HepG2 (cell line): Measurements from ENCODE around the gene TOMM22. TPM values are rescaled to one million over a fixed set of nuclear protein-coding genes. Genes with fewer than 3 reads are reported as not detected.
A peak's percentile ranks its signal among the peaks of the same experiment; 100 is the strongest.

Experiments
- CEBPB ChIP-seq: IDR thresholded peaks from 2 replicates; pipeline ENCODE4 v1.6.1; 2011; ENCODE audit warnings: low read depth, low read length, improper control_type of control experiment, borderline replicate concordance
- FOXA3 ChIP-seq: IDR thresholded peaks from 2 replicates; pipeline ENCODE4 v1.6.1; 2016; ENCODE audit warnings: missing genetic modification reagents, missing compliant biosample characterization
- HIVEP1 ChIP-seq: sonication (generic); formaldehyde crosslinking; IDR thresholded peaks from 2 replicates; pipeline ENCODE4 v1.4.0; 2020; ENCODE audit warnings: mild to moderate bottlenecking, missing genetic modification reagents
- NAIF1 ChIP-seq: sonication (generic); formaldehyde crosslinking; IDR thresholded peaks from 2 replicates; pipeline ENCODE4 v1.5.0; 2020; ENCODE audit warnings: mild to moderate bottlenecking, missing genetic modification reagents, borderline replicate concordance
- TCF7L2 ChIP-seq: IDR thresholded peaks from 2 replicates; pipeline ENCODE4 v1.6.1; 2011; ENCODE audit warnings: mild to moderate bottlenecking, low read depth, low read length, moderate library complexity
- ZNF430 ChIP-seq: sonication (generic); formaldehyde crosslinking; IDR thresholded peaks from 2 replicates; pipeline ENCODE4 v1.9.0; 2021; ENCODE audit warnings: mild to moderate bottlenecking, missing genetic modification reagents
- ZNF451 ChIP-seq: sonication (generic); formaldehyde crosslinking; IDR thresholded peaks from 2 replicates; pipeline ENCODE4 v1.5.0; 2020; ENCODE audit warnings: mild to moderate bottlenecking, missing genetic modification reagents
- ZNF460 ChIP-seq: sonication (generic); formaldehyde crosslinking; IDR thresholded peaks from 2 replicates; pipeline ENCODE4 v1.5.1; 2020; ENCODE audit warnings: missing genetic modification reagents, mild to moderate bottlenecking, borderline replicate concordance
- ZNF496 ChIP-seq: sonication (generic); formaldehyde crosslinking; IDR thresholded peaks from 2 replicates; pipeline ENCODE4 v1.8.1; 2023; ENCODE audit warnings: mild to moderate bottlenecking, moderate library complexity, missing genetic modification reagents; ENCODE audit not compliant: insufficient replicate concordance
- ZNF605 ChIP-seq: sonication (generic); formaldehyde crosslinking; IDR thresholded peaks from 2 replicates; pipeline ENCODE4 v1.8.0; 2022; ENCODE audit warnings: mild to moderate bottlenecking, missing genetic modification reagents
- ZNF703 ChIP-seq: sonication (generic); formaldehyde crosslinking; IDR thresholded peaks from 2 replicates; pipeline ENCODE4 v1.5.1; 2020; ENCODE audit warnings: missing genetic modification reagents, mild to moderate bottlenecking, moderate library complexity, borderline replicate concordance
- ZNF83 ChIP-seq: sonication (generic); formaldehyde crosslinking; IDR thresholded peaks from 2 replicates; pipeline ENCODE4 v1.4.0; 2020; ENCODE audit warnings: missing genetic modification reagents, mild to moderate bottlenecking, borderline replicate concordance
- polyA plus RNA-seq, 8 experiments: library from polyadenylated mRNA; depleted of rRNA in 3 of 8; stranded (reverse) in 7 of 8; unstranded in 1 of 8; fragments of >200 nt; fragmentation: Illumina TruSeq in 4 of 8; extraction: Trizol in 4 of 8; gene quantifications; 2 replicates each; pipeline versions ENCODE4 v1.2.1 to v1.2.3, GENCODE V29; 2011 to 2016; ENCODE audit warnings: low read depth in 4 of 8, missing spikeins in 1 of 8, mixed read lengths in 1 of 8; ENCODE audit not compliant: insufficient read depth in 1 of 8
- total RNA-seq, 5 experiments: library from RNA; depleted of rRNA; stranded (reverse); fragments of >200 nt; fragmentation: Illumina TruSeq; extraction: Trizol; gene quantifications; 2 replicates each; pipeline ENCODE4 v1.2.3, GENCODE V29; 2016; ENCODE audit warnings: low read depth in 1 of 5
- TF ChIP-seq, protein P1 (sequence below): sonication (generic); formaldehyde crosslinking; IDR thresholded peaks from 2 replicates; pipeline ENCODE4 v1.4.0; 2020; ENCODE audit warnings: missing genetic modification reagents
- TF ChIP-seq, protein P2 (sequence below): sonication (generic); formaldehyde crosslinking; IDR thresholded peaks from 2 replicates; pipeline ENCODE4 v1.5.1; 2020; ENCODE audit warnings: missing genetic modification reagents, mild to moderate bottlenecking, borderline replicate concordance
- TF ChIP-seq, protein P3 (sequence below): sonication (generic); formaldehyde crosslinking; IDR thresholded peaks from 2 replicates; pipeline ENCODE4 v1.5.0; 2020; ENCODE audit warnings: missing genetic modification reagents
- TF ChIP-seq, protein P4 (sequence below): sonication (generic); formaldehyde crosslinking; IDR thresholded peaks from 2 replicates; pipeline ENCODE4 v1.4.0; 2020; ENCODE audit warnings: mild to moderate bottlenecking, missing genetic modification reagents

Gene TOMM22
- total and polyA plus RNA-seq, 2 of the 13 experiments (the other 11 are each of a cell fraction or from before 2014, with no cell fraction given) = 46.9 to 118 TPM

DNA sequence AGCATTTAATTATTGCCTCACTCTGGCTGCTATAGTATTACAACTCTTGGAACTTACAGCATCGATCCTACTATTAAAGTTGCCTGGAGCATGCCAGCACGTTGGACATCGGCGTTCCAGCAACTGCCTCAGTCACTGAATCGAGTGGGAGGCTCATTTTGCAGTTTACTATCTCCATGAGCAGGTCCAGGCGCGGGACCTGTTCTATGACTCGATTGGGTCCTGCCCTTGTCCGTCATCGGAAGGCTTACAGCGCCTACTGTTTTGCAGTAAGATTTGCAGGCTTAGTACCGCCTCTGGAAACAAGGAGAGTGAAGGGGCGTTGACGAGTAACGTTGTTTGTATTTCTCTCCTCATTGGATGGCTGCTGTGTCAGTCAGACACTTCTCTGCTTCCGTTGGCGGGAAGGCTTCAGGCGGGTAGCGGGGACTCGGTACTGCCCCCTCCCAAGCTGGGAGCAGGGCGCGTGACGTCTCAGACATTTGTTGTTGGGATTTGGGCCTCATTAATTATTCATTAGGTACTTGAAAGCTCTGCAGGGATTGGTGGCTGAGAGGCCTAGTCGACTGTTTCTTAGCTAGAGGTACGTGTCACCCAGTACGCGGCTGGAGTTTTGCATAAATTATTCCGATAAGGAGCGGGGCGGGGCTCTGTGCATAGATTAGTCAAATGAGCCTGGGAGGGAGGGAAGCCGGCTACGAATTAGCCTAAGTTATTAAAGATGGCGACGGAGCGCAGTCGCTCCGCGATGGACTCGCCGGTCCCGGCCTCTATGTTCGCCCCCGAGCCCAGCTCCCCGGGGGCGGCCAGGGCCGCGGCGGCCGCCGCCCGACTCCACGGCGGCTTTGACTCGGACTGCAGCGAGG lies 23.7 kb downstream of the TOMM22 start, which contains the start of gene GTPBP1 (continued):
- no peak for TF ChIP-seq ZNF451 (CRISPR knock-in tag)
- TF ChIP-seq, protein P1, sequence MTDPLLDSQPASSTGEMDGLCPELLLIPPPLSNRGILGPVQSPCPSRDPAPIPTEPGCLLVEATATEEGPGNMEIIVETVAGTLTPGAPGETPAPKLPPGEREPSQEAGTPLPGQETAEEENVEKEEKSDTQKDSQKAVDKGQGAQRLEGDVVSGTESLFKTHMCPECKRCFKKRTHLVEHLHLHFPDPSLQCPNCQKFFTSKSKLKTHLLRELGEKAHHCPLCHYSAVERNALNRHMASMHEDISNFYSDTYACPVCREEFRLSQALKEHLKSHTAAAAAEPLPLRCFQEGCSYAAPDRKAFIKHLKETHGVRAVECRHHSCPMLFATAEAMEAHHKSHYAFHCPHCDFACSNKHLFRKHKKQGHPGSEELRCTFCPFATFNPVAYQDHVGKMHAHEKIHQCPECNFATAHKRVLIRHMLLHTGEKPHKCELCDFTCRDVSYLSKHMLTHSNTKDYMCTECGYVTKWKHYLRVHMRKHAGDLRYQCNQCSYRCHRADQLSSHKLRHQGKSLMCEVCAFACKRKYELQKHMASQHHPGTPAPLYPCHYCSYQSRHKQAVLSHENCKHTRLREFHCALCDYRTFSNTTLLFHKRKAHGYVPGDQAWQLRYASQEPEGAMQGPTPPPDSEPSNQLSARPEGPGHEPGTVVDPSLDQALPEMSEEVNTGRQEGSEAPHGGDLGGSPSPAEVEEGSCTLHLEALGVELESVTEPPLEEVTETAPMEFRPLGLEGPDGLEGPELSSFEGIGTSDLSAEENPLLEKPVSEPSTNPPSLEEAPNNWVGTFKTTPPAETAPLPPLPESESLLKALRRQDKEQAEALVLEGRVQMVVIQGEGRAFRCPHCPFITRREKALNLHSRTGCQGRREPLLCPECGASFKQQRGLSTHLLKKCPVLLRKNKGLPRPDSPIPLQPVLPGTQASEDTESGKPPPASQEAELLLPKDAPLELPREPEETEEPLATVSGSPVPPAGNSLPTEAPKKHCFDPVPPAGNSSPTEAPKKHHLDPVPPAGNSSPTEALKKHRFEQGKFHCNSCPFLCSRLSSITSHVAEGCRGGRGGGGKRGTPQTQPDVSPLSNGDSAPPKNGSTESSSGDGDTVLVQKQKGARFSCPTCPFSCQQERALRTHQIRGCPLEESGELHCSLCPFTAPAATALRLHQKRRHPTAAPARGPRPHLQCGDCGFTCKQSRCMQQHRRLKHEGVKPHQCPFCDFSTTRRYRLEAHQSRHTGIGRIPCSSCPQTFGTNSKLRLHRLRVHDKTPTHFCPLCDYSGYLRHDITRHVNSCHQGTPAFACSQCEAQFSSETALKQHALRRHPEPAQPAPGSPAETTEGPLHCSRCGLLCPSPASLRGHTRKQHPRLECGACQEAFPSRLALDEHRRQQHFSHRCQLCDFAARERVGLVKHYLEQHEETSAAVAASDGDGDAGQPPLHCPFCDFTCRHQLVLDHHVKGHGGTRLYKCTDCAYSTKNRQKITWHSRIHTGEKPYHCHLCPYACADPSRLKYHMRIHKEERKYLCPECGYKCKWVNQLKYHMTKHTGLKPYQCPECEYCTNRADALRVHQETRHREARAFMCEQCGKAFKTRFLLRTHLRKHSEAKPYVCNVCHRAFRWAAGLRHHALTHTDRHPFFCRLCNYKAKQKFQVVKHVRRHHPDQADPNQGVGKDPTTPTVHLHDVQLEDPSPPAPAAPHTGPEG (CRISPR knock-in tag) = no peak; the same call in none of the 2 replicates
- TF ChIP-seq CEBPB = peak; percentile 39; the same call in 1 of the 2 replicates
- TF ChIP-seq ZNF703 (CRISPR knock-in tag) = no peak
- peak; percentile 66 for TF ChIP-seq FOXA3 (CRISPR knock-in tag)
- TF ChIP-seq ZNF460 (CRISPR knock-in tag) = no peak
- TF ChIP-seq, protein P2, sequence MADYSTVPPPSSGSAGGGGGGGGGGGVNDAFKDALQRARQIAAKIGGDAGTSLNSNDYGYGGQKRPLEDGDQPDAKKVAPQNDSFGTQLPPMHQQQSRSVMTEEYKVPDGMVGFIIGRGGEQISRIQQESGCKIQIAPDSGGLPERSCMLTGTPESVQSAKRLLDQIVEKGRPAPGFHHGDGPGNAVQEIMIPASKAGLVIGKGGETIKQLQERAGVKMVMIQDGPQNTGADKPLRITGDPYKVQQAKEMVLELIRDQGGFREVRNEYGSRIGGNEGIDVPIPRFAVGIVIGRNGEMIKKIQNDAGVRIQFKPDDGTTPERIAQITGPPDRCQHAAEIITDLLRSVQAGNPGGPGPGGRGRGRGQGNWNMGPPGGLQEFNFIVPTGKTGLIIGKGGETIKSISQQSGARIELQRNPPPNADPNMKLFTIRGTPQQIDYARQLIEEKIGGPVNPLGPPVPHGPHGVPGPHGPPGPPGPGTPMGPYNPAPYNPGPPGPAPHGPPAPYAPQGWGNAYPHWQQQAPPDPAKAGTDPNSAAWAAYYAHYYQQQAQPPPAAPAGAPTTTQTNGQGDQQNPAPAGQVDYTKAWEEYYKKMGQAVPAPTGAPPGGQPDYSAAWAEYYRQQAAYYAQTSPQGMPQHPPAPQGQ (CRISPR knock-in tag) = no peak
- no peak for TF ChIP-seq HIVEP1 (CRISPR knock-in tag)
- no peak for TF ChIP-seq ZNF430 (CRISPR knock-in tag)
- TF ChIP-seq TCF7L2 = no peak
- no peak for TF ChIP-seq ZNF496 (CRISPR knock-in tag)
- TF ChIP-seq, protein P3, sequence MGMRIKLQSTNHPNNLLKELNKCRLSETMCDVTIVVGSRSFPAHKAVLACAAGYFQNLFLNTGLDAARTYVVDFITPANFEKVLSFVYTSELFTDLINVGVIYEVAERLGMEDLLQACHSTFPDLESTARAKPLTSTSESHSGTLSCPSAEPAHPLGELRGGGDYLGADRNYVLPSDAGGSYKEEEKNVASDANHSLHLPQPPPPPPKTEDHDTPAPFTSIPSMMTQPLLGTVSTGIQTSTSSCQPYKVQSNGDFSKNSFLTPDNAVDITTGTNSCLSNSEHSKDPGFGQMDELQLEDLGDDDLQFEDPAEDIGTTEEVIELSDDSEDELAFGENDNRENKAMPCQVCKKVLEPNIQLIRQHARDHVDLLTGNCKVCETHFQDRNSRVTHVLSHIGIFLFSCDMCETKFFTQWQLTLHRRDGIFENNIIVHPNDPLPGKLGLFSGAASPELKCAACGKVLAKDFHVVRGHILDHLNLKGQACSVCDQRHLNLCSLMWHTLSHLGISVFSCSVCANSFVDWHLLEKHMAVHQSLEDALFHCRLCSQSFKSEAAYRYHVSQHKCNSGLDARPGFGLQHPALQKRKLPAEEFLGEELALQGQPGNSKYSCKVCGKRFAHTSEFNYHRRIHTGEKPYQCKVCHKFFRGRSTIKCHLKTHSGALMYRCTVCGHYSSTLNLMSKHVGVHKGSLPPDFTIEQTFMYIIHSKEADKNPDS (CRISPR knock-in tag) = no peak
- TF ChIP-seq ZNF83 = 0 out of 2 replicates have a peak, but pooled peaks have one; percentile 56
- TF ChIP-seq ZNF605 (CRISPR knock-in tag) = no peak
- no peak for TF ChIP-seq NAIF1 (CRISPR knock-in tag)
- TF ChIP-seq, protein P4, sequence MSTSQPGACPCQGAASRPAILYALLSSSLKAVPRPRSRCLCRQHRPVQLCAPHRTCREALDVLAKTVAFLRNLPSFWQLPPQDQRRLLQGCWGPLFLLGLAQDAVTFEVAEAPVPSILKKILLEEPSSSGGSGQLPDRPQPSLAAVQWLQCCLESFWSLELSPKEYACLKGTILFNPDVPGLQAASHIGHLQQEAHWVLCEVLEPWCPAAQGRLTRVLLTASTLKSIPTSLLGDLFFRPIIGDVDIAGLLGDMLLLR = no peak
